SJCRH30 (cell line): ENCODE data around the gene DBR1. TPM values are rescaled to one million over a fixed set of nuclear protein-coding genes. Genes with fewer than 3 reads are reported as not detected.
A peak's percentile ranks its signal among the peaks of the same experiment; 100 is the strongest.

Experiments used
- DNase-seq, 2 experiments: peaks; one replicate each; pipeline ENCODE4 v3.0.0-alpha.2; 2015 to 2020
- H3K27ac ChIP-seq: fragments of 250-450 bp; sonication (Bioruptor Pico); 2 replicates; pipeline ENCODE4 v1.5.1; 2020; ENCODE audit warnings: mild to moderate bottlenecking, moderate library complexity
- H3K27me3 ChIP-seq: fragments of 250-450 bp; sonication (Bioruptor Pico); 2 replicates; pipeline ENCODE4 v1.5.1; 2020; ENCODE audit warnings: mild to moderate bottlenecking, moderate library complexity
- H3K36me3 ChIP-seq: fragments of 250-450 bp; sonication (Bioruptor Pico); 2 replicates; pipeline ENCODE4 v1.5.1; 2020; ENCODE audit warnings: mild to moderate bottlenecking, moderate library complexity
- H3K4me1 ChIP-seq: fragments of 250-450 bp; sonication (Bioruptor Pico); 2 replicates; pipeline ENCODE4 v1.5.1; 2020; ENCODE audit warnings: mild to moderate bottlenecking, moderate library complexity
- H3K4me3 ChIP-seq: fragments of 250-450 bp; sonication (Bioruptor Pico); 2 replicates; pipeline ENCODE4 v1.5.1; 2020; ENCODE audit warnings: mild to moderate bottlenecking, moderate library complexity
- H3K9me3 ChIP-seq: fragments of 250-450 bp; sonication (Bioruptor Pico); replicated peaks from 2 replicates; pipeline ENCODE4 v1.5.1; 2020; ENCODE audit warnings: mild to moderate bottlenecking, moderate library complexity
- total RNA-seq: library from RNA; depleted of rRNA; stranded (reverse); fragments of >200 nt; shearing (Covaris generic); gene quantifications from 2 replicates; pipeline ENCODE4 v1.2.3, GENCODE V29; 2014

Gene DBR1
- total RNA-seq, 1 experiment from 2014 or later = 28.1 TPM

DNA sequence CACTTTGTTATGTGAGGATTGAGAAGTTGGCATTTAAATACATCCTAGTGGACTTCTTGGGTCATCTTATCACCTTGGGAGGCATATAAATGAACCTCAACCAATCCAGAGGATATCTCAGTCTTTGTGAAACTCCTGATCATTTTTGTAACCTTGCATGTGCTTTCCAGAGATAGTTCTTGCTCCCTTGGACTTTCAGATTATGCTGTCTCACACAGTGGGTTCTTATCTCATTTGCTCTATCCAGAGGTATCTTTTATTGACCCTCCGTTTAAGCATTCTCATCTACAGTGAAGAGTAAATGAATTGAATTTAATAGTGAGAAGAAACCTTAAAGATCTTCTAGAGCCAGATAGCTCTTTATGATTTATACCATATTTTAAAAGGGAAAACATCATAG is 22.8 kb upstream of the DBR1 start:
- H3K27ac ChIP-seq = no peak overlapping the region
- peaks cover 23% of the 10 kb centered on the region for H3K36me3 ChIP-seq
- H3K27me3 ChIP-seq = no peaks in the 10 kb centered on the region
- no peak for DNase-seq
- H3K4me3 ChIP-seq = no peak overlapping the region
- peaks cover 11% of the 10 kb centered on the region for H3K4me1 ChIP-seq
- H3K9me3 ChIP-seq = no peaks in the 10 kb centered on the region

DNA sequence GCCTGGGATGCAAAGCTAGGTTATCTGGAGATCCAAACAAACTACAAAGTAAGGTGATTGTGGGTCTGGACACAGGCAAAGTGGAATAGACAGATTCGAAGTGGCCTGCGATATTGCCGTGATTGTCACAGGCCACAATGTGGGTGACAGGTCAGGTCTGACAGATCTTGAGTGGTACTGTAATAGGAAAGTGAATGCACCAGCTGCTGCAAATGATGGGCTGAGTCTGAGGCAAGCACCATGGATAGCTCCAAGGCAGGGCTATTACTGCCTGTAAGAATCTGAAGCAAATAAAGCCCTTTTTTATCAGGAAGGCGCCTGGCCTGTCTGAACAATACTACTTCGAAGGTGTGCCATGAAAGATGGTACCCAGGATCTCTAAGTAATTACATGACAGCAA is 22.3 kb upstream of the DBR1 start:
- peak in 1 of 2 experiments; percentile 58 for DNase-seq

DNA sequence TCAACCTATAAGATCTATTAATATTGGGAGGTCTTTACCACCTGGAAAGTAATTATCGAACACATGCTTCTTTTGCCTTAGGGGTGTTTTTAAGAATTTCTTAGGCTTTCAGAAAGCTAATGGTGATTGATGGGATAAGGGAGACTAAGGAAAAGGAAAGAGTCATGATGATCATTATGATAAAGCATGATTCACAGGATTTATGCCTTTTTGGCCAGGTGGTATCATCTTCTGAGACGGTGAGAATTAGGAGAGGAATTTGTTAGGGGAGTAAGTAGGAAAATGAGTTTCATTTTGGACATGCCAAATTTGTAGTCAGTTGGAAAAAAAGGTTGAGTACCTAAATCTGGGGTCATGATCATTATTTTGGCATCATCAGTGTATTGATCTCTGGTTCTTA is 21.3 kb upstream of the DBR1 start:
- no peak for DNase-seq
- no peaks in the 10 kb centered on the region for H3K27me3 ChIP-seq
- H3K27ac ChIP-seq = peak overlapping the region; percentile 37
- H3K9me3 ChIP-seq = no peaks in the 10 kb centered on the region
- H3K4me3 ChIP-seq = no peak overlapping the region
- H3K36me3 ChIP-seq = peaks cover 22% of the 10 kb centered on the region
- H3K4me1 ChIP-seq = peaks cover 11% of the 10 kb centered on the region

More for the DNA sequence above, 22.3 kb upstream of the DBR1 start:
- peaks cover 19% of the 10 kb centered on the region for H3K36me3 ChIP-seq
- no peaks in the 10 kb centered on the region for H3K27me3 ChIP-seq
- H3K4me1 ChIP-seq = peaks cover 11% of the 10 kb centered on the region
- no peak overlapping the region for H3K4me3 ChIP-seq
- H3K9me3 ChIP-seq = no peaks in the 10 kb centered on the region
- H3K27ac ChIP-seq = no peak overlapping the region

DNA sequence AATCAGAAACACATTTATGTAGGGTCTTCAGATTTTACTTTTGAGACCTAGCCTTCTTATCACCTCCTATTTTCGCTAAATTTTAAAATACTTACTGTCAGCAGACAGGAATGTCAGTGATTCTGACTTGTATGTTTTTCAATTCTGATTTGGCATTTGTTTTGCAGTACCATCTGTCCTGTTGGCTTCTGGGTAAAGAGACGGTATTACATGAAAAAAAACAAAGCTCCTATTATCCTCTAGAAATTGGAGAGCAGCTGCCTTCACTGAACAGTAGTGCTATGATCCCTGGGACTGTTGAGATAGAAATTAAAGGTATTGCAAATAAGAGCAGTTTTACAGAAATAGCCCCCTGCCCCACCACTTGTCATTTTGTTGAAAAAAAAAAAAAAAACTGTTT is 20.8 kb upstream of the DBR1 start:
- peak in 1 of 2 experiments; percentile 80 for DNase-seq

DNA sequence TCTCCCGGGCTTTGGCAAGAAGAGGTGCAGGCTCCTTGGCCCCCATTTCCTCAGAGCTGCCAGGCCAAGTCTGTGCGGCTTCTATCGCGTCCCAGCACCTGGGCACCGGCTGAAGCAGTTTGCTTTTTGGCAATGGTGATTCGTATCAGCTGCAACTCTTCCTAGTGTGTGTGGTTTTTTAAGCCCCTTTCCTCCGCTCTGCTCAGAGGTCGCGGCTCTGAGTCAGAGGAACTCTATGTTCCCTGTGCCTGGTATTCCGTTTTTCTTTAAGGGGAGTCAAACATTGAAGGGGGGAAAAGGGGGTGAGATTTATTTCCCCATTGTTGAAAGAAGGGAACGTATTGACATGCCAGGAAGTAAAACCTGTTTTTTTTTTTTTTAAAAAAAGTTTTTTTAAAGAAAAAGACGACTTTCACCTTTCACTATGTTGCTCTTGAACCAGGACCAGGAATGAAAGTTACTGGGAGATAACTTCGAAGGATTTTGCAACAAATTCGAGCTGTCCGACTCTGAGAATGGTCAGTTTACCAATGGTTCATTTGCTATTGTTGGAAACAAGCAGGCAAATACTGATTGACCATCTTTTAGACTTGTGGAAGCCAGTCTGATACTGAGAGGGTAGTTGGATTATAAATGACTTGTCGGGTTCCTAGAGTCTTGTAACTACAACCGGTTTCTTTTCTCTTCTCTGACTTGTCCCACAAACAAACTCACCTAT is 13.5 kb upstream of the DBR1 start:
- DNase-seq = no peak
- H3K4me1 ChIP-seq = peaks cover 12% of the 10 kb centered on the region
- H3K27ac ChIP-seq = peak overlapping the region; percentile 98
- H3K27me3 ChIP-seq = no peaks in the 10 kb centered on the region
- peaks cover 15% of the 10 kb centered on the region for H3K36me3 ChIP-seq
- H3K9me3 ChIP-seq = no peaks in the 10 kb centered on the region
- H3K4me3 ChIP-seq = peak overlapping the region; percentile 92

More for the DNA sequence above, 20.8 kb upstream of the DBR1 start:
- Histone ChIP-seq H3K4me1 (peaks cover 11% of the 10 kb centered on the region), H3K27ac (peak overlapping the region; percentile 37), H3K4me3 (no peak overlapping the region), H3K9me3 (no peaks in the 10 kb centered on the region), H3K36me3 (peaks cover 24% of the 10 kb centered on the region), H3K27me3 (no peaks in the 10 kb centered on the region)

DNA sequence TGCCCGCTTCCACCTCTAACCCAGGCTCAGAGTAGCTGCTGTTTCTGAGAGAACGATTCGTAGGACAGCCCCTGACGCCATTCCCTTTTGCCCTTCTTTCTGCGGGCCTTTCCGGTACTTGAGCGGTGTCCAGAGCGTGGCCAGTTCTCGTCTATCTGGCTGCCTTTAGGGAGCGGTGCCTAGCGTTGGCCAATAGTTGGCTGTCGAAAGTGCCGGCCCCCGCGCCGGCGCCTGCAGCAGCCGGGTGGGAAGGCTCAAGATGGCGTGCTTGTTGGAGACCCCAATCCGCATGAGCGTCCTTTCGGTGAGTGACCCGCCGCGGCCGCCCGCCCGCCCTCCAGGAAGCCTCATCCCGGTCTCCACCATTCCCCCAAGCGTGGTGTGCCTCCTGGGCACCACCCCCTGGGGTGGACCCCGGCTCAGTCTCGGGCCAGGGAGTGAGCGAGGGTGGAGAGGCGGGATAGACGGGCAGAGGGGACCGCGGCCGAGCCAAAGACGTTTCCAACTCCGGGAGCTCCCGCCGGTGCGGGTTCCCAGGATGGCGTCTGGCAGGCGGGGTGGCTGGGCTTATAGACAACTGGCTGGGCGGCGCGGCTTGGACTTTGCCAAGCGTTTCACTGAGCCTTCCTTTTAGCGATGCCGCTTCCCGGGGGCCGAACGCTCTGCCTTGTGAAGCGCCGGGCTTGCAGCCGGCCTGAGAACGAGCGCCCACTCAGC is 12.7 kb upstream of the DBR1 start, which contains the start of gene ARMC8:
TSS of gene ARMC8 (plus strand) at position 6 of the 717 bp plus-strand sequence. CDS start at position 260, 254 bp downstream.
- H3K4me1 ChIP-seq = peaks cover 12% of the 10 kb centered on the region
- peak; percentile 76 for DNase-seq
- H3K4me3 ChIP-seq = peak within 1 kb of the TSS; percentile 92
- no peaks in the 10 kb centered on the region for H3K27me3 ChIP-seq
- H3K9me3 ChIP-seq = no peaks in the 10 kb centered on the region
- peak within 1 kb of the TSS; percentile 98 for H3K27ac ChIP-seq
- peaks cover 11% of the 10 kb centered on the region for H3K36me3 ChIP-seq

DNA sequence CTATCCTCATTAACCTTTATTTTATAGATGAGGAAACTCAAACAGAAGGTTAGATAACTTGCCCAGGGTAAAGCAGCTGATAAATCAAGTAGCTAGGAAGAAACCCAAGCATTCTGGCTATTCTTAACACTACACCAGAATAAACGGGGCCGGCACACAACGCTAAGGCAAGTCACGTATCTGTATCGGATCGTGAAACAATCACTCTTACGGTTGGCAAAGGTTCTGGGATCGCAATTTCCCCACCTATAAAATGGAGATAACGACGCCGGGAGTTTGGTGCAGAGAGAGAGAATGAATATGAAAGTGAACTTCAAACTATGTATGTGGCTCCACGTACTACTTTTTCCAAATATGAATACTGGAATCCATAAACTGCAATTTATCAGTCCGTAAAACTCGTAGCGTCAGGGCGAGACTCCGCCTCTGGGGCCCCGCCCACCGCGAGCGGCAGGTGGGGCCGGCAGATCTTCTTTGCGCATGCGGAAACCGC is 12.1 kb upstream of the DBR1 start:
- no peaks in the 10 kb centered on the region for H3K9me3 ChIP-seq

DNA sequence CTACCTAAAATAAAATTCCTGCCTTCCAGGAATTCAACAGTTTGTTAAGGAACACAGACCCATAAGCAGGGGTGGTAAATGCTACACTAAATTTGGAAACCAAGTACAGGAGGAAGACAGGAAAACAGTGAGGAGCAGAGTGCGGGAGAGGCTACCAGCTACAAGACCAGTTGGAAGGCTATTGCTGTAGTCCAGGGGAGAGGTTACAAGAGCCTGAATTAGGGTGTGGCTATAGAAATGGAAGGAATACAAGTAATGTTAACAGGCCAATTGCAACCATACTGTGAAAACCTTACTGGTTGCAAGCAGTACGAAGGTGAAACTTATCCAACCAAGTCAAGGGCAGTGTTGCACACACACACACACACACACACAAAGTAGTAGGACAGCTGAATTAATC is 11.5 kb upstream of the DBR1 start:
- DNase-seq = peak in 1 of 2 experiments; percentile 27
- peaks cover 8% of the 10 kb centered on the region; the same call in 1 of the 2 replicates for H3K36me3 ChIP-seq
- no peaks in the 10 kb centered on the region for H3K27me3 ChIP-seq
- H3K9me3 ChIP-seq = no peaks in the 10 kb centered on the region
- no peak overlapping the region for H3K27ac ChIP-seq
- peak overlapping the region; percentile 92 for H3K4me3 ChIP-seq
- peaks cover 12% of the 10 kb centered on the region for H3K4me1 ChIP-seq

More for the DNA sequence above, 12.1 kb upstream of the DBR1 start:
- Histone ChIP-seq H3K4me3 (peak overlapping the region; percentile 92), H3K27ac (peak overlapping the region; percentile 98), H3K27me3 (no peaks in the 10 kb centered on the region), H3K36me3 (peaks cover 10% of the 10 kb centered on the region), H3K4me1 (peaks cover 12% of the 10 kb centered on the region)
- DNase-seq = peak; percentile 87 to 93

DNA sequence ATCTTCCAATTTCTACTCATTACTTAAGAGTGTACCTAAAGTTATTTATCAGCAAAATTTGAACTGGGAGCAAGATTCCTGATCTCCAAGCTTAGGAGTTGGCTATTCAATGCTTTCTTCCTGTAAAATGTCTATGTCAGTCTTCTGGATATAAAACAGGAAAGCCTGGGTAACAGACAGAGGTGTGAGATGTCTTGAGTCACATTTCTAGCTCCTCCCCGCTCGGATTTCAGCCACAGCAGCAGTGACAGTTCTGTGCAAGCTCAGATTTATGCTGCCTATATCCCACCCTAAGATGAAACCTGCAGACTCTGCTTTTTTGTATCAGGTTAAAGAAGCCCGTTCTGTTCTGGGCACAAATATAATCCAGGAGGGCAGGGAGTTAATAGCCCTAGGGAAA is 10.3 kb upstream of the DBR1 start:
- Histone ChIP-seq H3K4me1 (peaks cover 12% of the 10 kb centered on the region), H3K4me3 (no peak overlapping the region), H3K36me3 (0 out of 2 replicates have a peak, but pooled peaks cover 4% of the 10 kb centered on the region), H3K27ac (no peak overlapping the region), H3K27me3 (no peaks in the 10 kb centered on the region), H3K9me3 (no peaks in the 10 kb centered on the region)
- DNase-seq = peak in 1 of 2 experiments; percentile 19

DNA sequence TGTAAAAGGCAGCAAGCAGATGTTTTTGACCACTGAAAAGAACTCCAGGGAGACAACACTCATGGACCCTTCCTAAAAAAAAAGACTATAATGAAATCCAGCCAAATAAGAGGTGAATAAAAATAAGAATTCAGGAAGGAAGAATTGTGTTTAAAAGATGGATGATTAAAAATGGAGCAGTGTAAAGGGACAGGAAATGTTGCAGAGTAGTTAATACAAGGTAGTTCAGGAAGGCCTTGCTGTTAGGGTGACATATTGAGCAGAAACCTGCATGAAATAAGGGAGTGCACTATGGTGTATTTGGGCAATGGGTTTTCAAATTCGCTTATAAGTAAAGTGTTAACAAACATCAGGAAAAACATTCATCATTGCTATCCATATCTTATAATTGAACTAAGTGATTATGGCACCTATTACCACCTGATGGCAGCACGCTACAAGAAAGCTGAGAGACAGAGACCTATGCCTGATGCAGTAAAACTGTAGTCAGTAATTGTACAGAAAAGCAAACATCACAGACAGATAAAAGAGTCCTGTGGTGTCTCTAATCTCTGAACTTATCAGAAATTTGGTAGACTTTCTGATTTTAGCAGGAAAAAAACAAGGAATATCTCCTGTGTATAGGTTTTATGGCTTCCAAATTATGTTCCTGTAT is 5.8 kb upstream of the DBR1 start:
- no peak overlapping the region for H3K27ac ChIP-seq
- DNase-seq = peak; percentile 33 to 63
- no peaks in the 10 kb centered on the region for H3K27me3 ChIP-seq
- H3K9me3 ChIP-seq = no peaks in the 10 kb centered on the region
- no peak overlapping the region for H3K4me3 ChIP-seq
- peaks cover 6% of the 10 kb centered on the region; the same call in 1 of the 2 replicates for H3K4me1 ChIP-seq
- no peaks in the 10 kb centered on the region for H3K36me3 ChIP-seq

DNA sequence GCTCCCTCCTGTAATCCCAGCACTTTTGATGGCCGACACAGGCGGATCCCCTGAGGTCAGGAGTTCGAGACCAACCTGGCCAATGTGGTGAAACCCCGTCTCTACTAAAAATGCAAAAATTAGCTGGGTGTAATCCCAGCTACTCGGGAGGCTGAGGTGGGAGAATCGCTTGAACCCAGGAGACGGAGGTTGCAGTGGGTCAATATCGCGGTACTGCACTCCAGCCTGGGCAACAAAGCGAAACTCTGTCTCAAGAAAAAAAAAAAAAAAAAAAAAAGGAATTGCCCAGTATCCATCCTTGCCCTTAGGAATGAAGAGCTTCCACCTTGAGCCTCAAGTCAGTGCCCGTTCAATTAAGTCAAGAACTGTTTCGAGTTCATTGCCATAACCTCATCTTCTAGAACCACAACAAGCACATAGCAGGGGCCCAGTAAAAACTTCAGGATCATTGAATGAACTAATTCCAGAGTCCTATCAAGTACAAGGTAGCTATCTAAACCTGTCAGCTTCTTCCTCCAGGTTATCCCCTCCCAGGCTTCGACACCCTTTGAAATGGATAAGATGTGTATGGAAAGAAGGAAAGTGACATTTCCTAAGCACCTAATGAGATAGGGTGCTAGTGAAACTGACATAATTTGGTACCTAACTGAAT is 826 bp downstream of the DBR1 start:
- H3K4me3 ChIP-seq = peak overlapping the region; percentile 83
- no peak for DNase-seq
- H3K36me3 ChIP-seq = peaks cover 19% of the 10 kb centered on the region
- no peaks in the 10 kb centered on the region for H3K9me3 ChIP-seq
- no peaks in the 10 kb centered on the region for H3K27me3 ChIP-seq
- no peaks in the 10 kb centered on the region for H3K4me1 ChIP-seq
- H3K27ac ChIP-seq = peak overlapping the region; percentile 77

DNA sequence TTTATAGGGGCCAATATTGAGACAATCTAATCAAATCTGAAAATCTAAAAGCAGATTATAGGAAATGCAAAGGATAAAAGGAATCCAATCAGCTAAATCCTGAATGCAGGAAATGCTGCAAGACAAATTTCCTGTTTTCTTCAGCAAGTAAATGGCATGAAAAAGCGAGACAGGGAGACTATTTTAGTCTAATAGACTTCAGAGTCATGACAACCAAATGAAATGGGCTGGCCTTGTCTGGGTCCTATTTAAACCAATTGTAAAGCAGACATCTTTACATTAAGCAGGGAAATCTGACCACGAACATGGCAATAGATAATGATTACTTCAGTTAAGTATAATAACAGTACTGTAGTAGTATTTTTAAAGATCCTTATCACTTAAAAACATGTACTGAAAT is 2.1 kb downstream of the DBR1 start:
- DNase-seq = no peak
- Histone ChIP-seq H3K27me3 (no peaks in the 10 kb centered on the region), H3K9me3 (no peaks in the 10 kb centered on the region), H3K27ac (no peak overlapping the region), H3K4me1 (no peaks in the 10 kb centered on the region), H3K4me3 (no peak overlapping the region), H3K36me3 (peaks cover 27% of the 10 kb centered on the region)

DNA sequence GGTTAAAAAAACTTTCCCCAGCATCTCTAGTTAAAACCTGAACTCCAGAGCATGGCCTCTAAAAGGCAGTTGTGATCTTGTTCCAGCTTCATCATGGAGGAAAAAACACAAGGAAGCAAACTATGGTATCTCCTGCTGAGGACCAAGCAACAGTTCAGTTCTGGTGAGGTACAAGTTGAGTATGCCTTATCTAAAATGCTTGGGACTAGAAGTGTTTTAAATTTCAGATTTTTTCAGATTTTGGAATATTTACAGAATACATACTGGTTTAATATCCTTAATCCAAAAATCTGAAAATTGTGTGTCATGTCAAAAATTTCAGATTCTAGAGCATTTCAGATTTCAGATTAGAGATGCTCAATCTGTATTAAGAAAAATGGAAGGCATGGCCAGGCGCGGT is 9.7 kb downstream of the DBR1 start:
- H3K27ac ChIP-seq = no peak overlapping the region
- no peaks in the 10 kb centered on the region for H3K9me3 ChIP-seq
- H3K4me1 ChIP-seq = no peaks in the 10 kb centered on the region
- H3K4me3 ChIP-seq = no peak overlapping the region
- no peaks in the 10 kb centered on the region for H3K27me3 ChIP-seq
- DNase-seq = no peak
- peaks cover 76% of the 10 kb centered on the region for H3K36me3 ChIP-seq

DNA sequence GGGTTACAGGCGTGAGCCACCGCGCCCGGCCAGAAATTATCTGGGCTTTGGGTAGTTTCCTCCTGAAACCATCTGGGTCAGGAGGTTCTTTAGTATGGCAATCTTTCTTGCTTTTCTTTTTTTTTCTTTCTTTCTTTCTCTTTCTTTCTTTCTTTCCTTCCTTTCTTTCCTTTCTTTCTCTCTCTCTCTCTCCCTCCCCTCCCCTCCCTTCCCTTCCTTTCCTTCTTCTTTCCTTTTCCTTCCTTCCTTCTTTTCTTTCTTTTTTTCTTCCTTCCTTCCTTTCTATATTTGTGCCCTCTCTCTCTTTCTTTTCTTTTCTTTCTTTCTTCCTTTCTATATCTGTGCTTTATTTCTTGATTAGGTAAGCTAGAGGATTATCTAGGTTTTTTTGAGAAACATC is 17.0 kb downstream of the DBR1 start:
- no peaks in the 10 kb centered on the region for H3K27me3 ChIP-seq
- no peak overlapping the region for H3K27ac ChIP-seq
- H3K9me3 ChIP-seq = no peaks in the 10 kb centered on the region; the same call in 1 of the 2 replicates
- no peak overlapping the region for H3K4me3 ChIP-seq
- DNase-seq = no peak
- H3K4me1 ChIP-seq = no peaks in the 10 kb centered on the region
- peaks cover 24% of the 10 kb centered on the region for H3K36me3 ChIP-seq
